HepG2 (cell line): ENCODE measurements around the gene SPRED2. TPM values are rescaled to one million over a fixed set of nuclear protein-coding genes. Genes with fewer than 3 reads are reported as not detected.

Experiments
- CHCHD3 ChIP-seq: sonication (generic); formaldehyde crosslinking; IDR thresholded peaks from 2 replicates; pipeline ENCODE4 v1.8.0; 2022; ENCODE audit warnings: mild to moderate bottlenecking, missing genetic modification reagents, moderate library complexity
- DNMT3B ChIP-seq: conservative IDR thresholded peaks from 2 replicates; pipeline ENCODE4 v1.6.1; 2016; ENCODE audit warnings: missing biosample characterization, control low read depth
- FIP1L1 ChIP-seq: fragments of 200-400 bp; formaldehyde crosslinking; IDR thresholded peaks from 2 replicates; pipeline ENCODE4 v1.6.1; 2018; ENCODE audit warnings: low read depth, mild to moderate bottlenecking, low read length, moderate library complexity, borderline replicate concordance; ENCODE audit not compliant: insufficient read depth
- GZF1 ChIP-seq: sonication (generic); formaldehyde crosslinking; IDR thresholded peaks from 2 replicates; pipeline ENCODE4 v1.5.1; 2020; ENCODE audit warnings: mild to moderate bottlenecking, missing genetic modification reagents
- HNRNPL ChIP-seq: fragments of 200-400 bp; formaldehyde crosslinking; IDR thresholded peaks from 2 replicates; pipeline ENCODE4 v1.6.1; 2017; ENCODE audit warnings: mild to moderate bottlenecking, low read depth, low read length
- MATR3 ChIP-seq: sonication (generic); formaldehyde crosslinking; IDR thresholded peaks from 2 replicates; pipeline ENCODE4 v1.4.0; 2020; ENCODE audit warnings: missing genetic modification reagents
- RBM39 ChIP-seq: fragments of 200-400 bp; formaldehyde crosslinking; IDR thresholded peaks from one replicate; pipeline ENCODE4 v1.6.1; 2018; ENCODE audit warnings: antibody characterized with exemption, mild to moderate bottlenecking, low read depth, low read length; ENCODE audit not compliant: poor library complexity, severe bottlenecking
- RFX3 ChIP-seq: IDR thresholded peaks from 2 replicates; pipeline ENCODE4 v1.6.1; 2016; ENCODE audit warnings: missing biosample characterization, missing genetic modification reagents
- TCF7 ChIP-seq: sonication (generic); IDR thresholded peaks from 2 replicates; pipeline ENCODE4 v1.6.1; 2016; ENCODE audit warnings: antibody characterized with exemption, low read depth
- ZBTB42 ChIP-seq: sonication (generic); formaldehyde crosslinking; IDR thresholded peaks from 2 replicates; pipeline ENCODE4 v1.5.0; 2020; ENCODE audit warnings: mild to moderate bottlenecking, missing genetic modification reagents
- ZFX ChIP-seq: sonication (generic); formaldehyde crosslinking; IDR thresholded peaks from 2 replicates; pipeline ENCODE4 v1.4.0; 2020; ENCODE audit warnings: mild to moderate bottlenecking, low read depth, missing genetic modification reagents, moderate library complexity
- ZIK1 ChIP-seq: sonication (generic); formaldehyde crosslinking; IDR thresholded peaks from 2 replicates; pipeline ENCODE4 v1.5.0; 2020; ENCODE audit warnings: mild to moderate bottlenecking, low read depth, missing genetic modification reagents, borderline replicate concordance
- ZNF143 ChIP-seq: sonication (generic); formaldehyde crosslinking; IDR thresholded peaks from 2 replicates; pipeline ENCODE4 v1.4.0; 2020; ENCODE audit warnings: missing genetic modification reagents
- ZNF3 ChIP-seq: IDR thresholded peaks from 2 replicates; pipeline ENCODE4 v1.7.0; 2017; ENCODE audit warnings: inconsistent platforms
- ZNF460 ChIP-seq: sonication (generic); formaldehyde crosslinking; IDR thresholded peaks from 2 replicates; pipeline ENCODE4 v1.5.1; 2020; ENCODE audit warnings: missing genetic modification reagents, mild to moderate bottlenecking, borderline replicate concordance
- ZNF546 ChIP-seq: sonication (generic); formaldehyde crosslinking; conservative IDR thresholded peaks from 2 replicates; pipeline ENCODE4 v1.8.1; 2023; ENCODE audit warnings: mild to moderate bottlenecking, missing genetic modification reagents
- ZNF672 ChIP-seq: sonication (generic); formaldehyde crosslinking; IDR thresholded peaks from 2 replicates; pipeline ENCODE4 v1.8.1; 2022; ENCODE audit warnings: missing genetic modification reagents
- ZNF761 ChIP-seq: sonication (generic); formaldehyde crosslinking; conservative IDR thresholded peaks from 2 replicates; pipeline ENCODE4 v1.4.0; 2020; ENCODE audit warnings: mild to moderate bottlenecking, missing genetic modification reagents
- ZNF788 ChIP-seq: sonication (generic); formaldehyde crosslinking; IDR thresholded peaks from 2 replicates; pipeline ENCODE4 v1.5.0; 2020; ENCODE audit warnings: mild to moderate bottlenecking, missing genetic modification reagents, borderline replicate concordance
- polyA plus RNA-seq, 8 experiments: library from polyadenylated mRNA; depleted of rRNA in 3 of 8; stranded (reverse) in 7 of 8; unstranded in 1 of 8; fragments of >200 nt; fragmentation: Illumina TruSeq in 4 of 8; extraction: Trizol in 4 of 8; gene quantifications; 2 replicates each; pipeline versions ENCODE4 v1.2.1 to v1.2.3, GENCODE V29; 2011 to 2016; ENCODE audit warnings: low read depth in 4 of 8, missing spikeins in 1 of 8, mixed read lengths in 1 of 8; ENCODE audit not compliant: insufficient read depth in 1 of 8
- total RNA-seq, 5 experiments: library from RNA; depleted of rRNA; stranded (reverse); fragments of >200 nt; fragmentation: Illumina TruSeq; extraction: Trizol; gene quantifications; 2 replicates each; pipeline ENCODE4 v1.2.3, GENCODE V29; 2016; ENCODE audit warnings: low read depth in 1 of 5
- TF ChIP-seq, protein P1 (sequence below): sonication (generic); formaldehyde crosslinking; IDR thresholded peaks from 2 replicates; pipeline ENCODE4 v1.8.0; 2023; ENCODE audit warnings: mild to moderate bottlenecking, missing genetic modification reagents
- TF ChIP-seq, protein P2 (sequence below): sonication (generic); formaldehyde crosslinking; IDR thresholded peaks from 2 replicates; pipeline ENCODE4 v1.4.0; 2020; ENCODE audit warnings: missing genetic modification reagents, borderline replicate concordance
- TF ChIP-seq, protein P3 (sequence below): sonication (generic); formaldehyde crosslinking; IDR thresholded peaks from 2 replicates; pipeline ENCODE4 v1.4.0; 2020; ENCODE audit warnings: missing genetic modification reagents

SPRED2 gene
- total and polyA plus RNA-seq, 2 of the 13 experiments (the other 11 are each of a cell fraction or from before 2014, with no cell fraction given), result 13.0 to 37.0 TPM

DNA sequence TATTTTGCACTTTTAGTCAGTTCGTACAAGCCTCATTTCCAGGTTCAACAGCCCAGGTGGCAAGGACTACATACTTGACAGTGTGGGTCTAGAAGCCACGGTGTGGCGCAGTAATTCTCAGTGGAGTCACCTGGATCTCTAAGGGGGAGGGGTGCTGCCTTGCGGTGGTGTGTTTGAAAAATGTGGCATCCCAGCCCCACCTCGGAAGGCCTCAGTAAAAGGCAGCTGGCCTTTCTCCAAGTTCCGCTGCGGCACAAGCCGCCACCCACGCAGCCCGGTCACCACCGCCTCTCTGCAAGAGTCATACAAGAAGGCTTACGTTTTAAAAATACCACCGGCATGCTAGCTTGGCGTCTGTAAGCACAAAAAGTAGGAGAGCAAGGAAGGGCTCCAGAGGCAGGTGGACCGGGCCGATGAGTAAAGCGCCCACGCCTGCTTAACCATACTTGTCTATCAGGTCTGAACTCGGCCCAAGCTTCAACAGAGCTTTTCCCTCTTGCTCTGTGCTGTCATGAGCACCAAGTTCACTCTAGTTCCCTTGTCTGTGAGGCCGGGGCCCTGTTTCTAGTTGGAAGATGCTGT, 49.5 kb downstream of the SPRED2 start (continued):
- no peak for TF ChIP-seq ZIK1
- no peak for TF ChIP-seq ZNF460 (CRISPR knock-in tag)
- TF ChIP-seq ZBTB42 (CRISPR knock-in tag), result no peak
- TF ChIP-seq ZFX, result peak; percentile 75
- peak; percentile 56; the same call in 1 of the 2 replicates for TF ChIP-seq TCF7
- TF ChIP-seq FIP1L1, result no peak
- no peak for TF ChIP-seq ZNF672 (CRISPR knock-in tag)
- TF ChIP-seq DNMT3B (CRISPR knock-in tag), result peak; percentile 84
- TF ChIP-seq, protein P1, sequence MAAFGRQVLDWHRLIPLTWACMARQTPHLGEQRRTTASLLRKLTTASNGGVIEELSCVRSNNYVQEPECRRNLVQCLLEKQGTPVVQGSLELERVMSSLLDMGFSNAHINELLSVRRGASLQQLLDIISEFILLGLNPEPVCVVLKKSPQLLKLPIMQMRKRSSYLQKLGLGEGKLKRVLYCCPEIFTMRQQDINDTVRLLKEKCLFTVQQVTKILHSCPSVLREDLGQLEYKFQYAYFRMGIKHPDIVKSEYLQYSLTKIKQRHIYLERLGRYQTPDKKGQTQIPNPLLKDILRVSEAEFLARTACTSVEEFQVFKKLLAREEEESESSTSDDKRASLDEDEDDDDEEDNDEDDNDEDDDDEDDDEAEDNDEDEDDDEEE, result 0 out of 2 replicates have a peak, but pooled peaks have one; percentile 43
- TF ChIP-seq, protein P2, sequence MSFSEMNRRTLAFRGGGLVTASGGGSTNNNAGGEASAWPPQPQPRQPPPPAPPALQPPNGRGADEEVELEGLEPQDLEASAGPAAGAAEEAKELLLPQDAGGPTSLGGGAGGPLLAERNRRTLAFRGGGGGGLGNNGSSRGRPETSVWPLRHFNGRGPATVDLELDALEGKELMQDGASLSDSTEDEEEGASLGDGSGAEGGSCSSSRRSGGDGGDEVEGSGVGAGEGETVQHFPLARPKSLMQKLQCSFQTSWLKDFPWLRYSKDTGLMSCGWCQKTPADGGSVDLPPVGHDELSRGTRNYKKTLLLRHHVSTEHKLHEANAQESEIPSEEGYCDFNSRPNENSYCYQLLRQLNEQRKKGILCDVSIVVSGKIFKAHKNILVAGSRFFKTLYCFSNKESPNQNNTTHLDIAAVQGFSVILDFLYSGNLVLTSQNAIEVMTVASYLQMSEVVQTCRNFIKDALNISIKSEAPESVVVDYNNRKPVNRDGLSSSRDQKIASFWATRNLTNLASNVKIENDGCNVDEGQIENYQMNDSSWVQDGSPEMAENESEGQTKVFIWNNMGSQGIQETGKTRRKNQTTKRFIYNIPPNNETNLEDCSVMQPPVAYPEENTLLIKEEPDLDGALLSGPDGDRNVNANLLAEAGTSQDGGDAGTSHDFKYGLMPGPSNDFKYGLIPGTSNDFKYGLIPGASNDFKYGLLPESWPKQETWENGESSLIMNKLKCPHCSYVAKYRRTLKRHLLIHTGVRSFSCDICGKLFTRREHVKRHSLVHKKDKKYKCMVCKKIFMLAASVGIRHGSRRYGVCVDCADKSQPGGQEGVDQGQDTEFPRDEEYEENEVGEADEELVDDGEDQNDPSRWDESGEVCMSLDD (CRISPR knock-in tag), result no peak
- no peak for TF ChIP-seq CHCHD3 (CRISPR knock-in tag)
- no peak for TF ChIP-seq ZNF3 (CRISPR knock-in tag)
- peak; percentile 79; the same call in 1 of the 2 replicates for TF ChIP-seq ZNF788 (CRISPR knock-in tag)
- no peak for TF ChIP-seq MATR3 (CRISPR knock-in tag)
- TF ChIP-seq ZNF546 (CRISPR knock-in tag), result no peak
- TF ChIP-seq GZF1, result 0 out of 2 replicates have a peak, but pooled peaks have one; percentile 65
- no peak; the same call in 1 of the 2 replicates for TF ChIP-seq ZNF761 (CRISPR knock-in tag)
- no peak for TF ChIP-seq RFX3 (CRISPR knock-in tag)
- TF ChIP-seq RBM39, result no peak
- TF ChIP-seq, protein P3, sequence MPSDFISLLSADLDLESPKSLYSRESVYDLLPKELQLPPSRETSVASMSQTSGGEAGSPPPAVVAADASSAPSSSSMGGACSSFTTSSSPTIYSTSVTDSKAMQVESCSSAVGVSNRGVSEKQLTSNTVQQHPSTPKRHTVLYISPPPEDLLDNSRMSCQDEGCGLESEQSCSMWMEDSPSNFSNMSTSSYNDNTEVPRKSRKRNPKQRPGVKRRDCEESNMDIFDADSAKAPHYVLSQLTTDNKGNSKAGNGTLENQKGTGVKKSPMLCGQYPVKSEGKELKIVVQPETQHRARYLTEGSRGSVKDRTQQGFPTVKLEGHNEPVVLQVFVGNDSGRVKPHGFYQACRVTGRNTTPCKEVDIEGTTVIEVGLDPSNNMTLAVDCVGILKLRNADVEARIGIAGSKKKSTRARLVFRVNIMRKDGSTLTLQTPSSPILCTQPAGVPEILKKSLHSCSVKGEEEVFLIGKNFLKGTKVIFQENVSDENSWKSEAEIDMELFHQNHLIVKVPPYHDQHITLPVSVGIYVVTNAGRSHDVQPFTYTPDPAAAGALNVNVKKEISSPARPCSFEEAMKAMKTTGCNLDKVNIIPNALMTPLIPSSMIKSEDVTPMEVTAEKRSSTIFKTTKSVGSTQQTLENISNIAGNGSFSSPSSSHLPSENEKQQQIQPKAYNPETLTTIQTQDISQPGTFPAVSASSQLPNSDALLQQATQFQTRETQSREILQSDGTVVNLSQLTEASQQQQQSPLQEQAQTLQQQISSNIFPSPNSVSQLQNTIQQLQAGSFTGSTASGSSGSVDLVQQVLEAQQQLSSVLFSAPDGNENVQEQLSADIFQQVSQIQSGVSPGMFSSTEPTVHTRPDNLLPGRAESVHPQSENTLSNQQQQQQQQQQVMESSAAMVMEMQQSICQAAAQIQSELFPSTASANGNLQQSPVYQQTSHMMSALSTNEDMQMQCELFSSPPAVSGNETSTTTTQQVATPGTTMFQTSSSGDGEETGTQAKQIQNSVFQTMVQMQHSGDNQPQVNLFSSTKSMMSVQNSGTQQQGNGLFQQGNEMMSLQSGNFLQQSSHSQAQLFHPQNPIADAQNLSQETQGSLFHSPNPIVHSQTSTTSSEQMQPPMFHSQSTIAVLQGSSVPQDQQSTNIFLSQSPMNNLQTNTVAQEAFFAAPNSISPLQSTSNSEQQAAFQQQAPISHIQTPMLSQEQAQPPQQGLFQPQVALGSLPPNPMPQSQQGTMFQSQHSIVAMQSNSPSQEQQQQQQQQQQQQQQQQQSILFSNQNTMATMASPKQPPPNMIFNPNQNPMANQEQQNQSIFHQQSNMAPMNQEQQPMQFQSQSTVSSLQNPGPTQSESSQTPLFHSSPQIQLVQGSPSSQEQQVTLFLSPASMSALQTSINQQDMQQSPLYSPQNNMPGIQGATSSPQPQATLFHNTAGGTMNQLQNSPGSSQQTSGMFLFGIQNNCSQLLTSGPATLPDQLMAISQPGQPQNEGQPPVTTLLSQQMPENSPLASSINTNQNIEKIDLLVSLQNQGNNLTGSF (CRISPR knock-in tag), result no peak
- no peak for TF ChIP-seq ZNF143 (CRISPR knock-in tag)
- no peak for TF ChIP-seq HNRNPL
